GM12878 (cell line): ENCODE results near the gene LCN1. TPM values are rescaled to one million over a fixed set of nuclear protein-coding genes. Genes with fewer than 3 reads are reported as not detected.

Source experiments
- ATAC-seq: fragments of 200-7000 bp; cut with Tn5 transposase; 3 replicates; pipeline ENCODE4 v1.9.1; 2020; ENCODE audit warnings: mild to moderate bottlenecking, moderate library complexity
- BruUV-seq: library from RNA; stranded (reverse); fragments of 400-500 nt; replicated peaks from 2 replicates; lab custom pipeline; 2021; lab: Mats Ljungman, UMichigan
- CTCF ChIA-PET: fragments of 300-600 bp; sonication (Branson Sonifier 250); formaldehyde crosslinking; extraction: SDS; loops from one replicate; lab custom pipeline; 2021; ENCODE audit warnings: inconsistent platforms; lab: Yijun Ruan, JAX
- POLR2A ChIA-PET: fragments of 350-600 bp; formaldehyde crosslinking; extraction: SDS; loops from one replicate; lab custom pipeline; 2021; ENCODE audit warnings: inconsistent platforms; lab: Charles Lee
- RAD21 ChIA-PET: fragments of 300-600 bp; sonication (Branson Sonifier 250); formaldehyde crosslinking; loops from one replicate; lab custom pipeline; 2023; ENCODE audit warnings: antibody characterized with exemption; ENCODE audit not compliant: unreplicated experiment; lab: Charles Lee
- SMC1A ChIA-PET: fragments of 300-600 bp; sonication (Branson Sonifier 250); formaldehyde crosslinking; loops from one replicate; lab custom pipeline; 2023; ENCODE audit not compliant: unreplicated experiment, uncharacterized antibody; lab: Charles Lee
- DNase-seq: peaks from one replicate; pipeline ENCODE4 v3.0.0-alpha.2; 2011; ENCODE audit warnings: low read depth, low spot score
- FAIRE-seq: peaks from 3 replicates; lab custom pipeline; 2011; peaks lifted over from hg19 to GRCh38; lab: Jason Lieb, UNC
- H2AFZ ChIP-seq: 2 replicates; pipeline ENCODE4 v1.6.0; 2011; ENCODE audit warnings: low read depth, low read length, control low read depth; ENCODE audit not compliant: control insufficient read depth
- H3K27ac ChIP-seq: 2 replicates; pipeline ENCODE4 v1.5.1; 2011; ENCODE audit warnings: control low read depth; ENCODE audit not compliant: control insufficient read depth, insufficient read depth
- H3K27me3 ChIP-seq, 2 experiments: replicated peaks in 1 of 2; 2 replicates each; pipeline versions ENCODE4 v1.6.0 to v1.6.1; 2011; ENCODE audit warnings: low read length in 1 of 2; ENCODE audit not compliant: control insufficient read depth in 2 of 2, insufficient read depth in 2 of 2
- H3K36me3 ChIP-seq, 2 experiments: 2 replicates each; pipeline ENCODE4 v1.5.1; 2011; ENCODE audit warnings: low read length in 1 of 2; ENCODE audit not compliant: control insufficient read depth in 2 of 2, insufficient read depth in 2 of 2
- H3K4me1 ChIP-seq: 2 replicates; pipeline ENCODE4 v1.6.1; 2011; ENCODE audit warnings: mild to moderate bottlenecking, low read length, moderate library complexity, mixed read lengths; ENCODE audit not compliant: control insufficient read depth, insufficient read depth
- H3K4me2 ChIP-seq: 2 replicates; pipeline ENCODE4 v1.6.0; 2011; ENCODE audit warnings: control low read depth; ENCODE audit not compliant: control insufficient read depth, insufficient read depth
- H3K4me3 ChIP-seq: fragments of 200-600 bp; sonication (generic); 2 replicates; pipeline ENCODE4 v1.5.1; 2016
- H3K79me2 ChIP-seq: 2 replicates; pipeline ENCODE4 v1.6.0; 2011; ENCODE audit warnings: low read length; ENCODE audit not compliant: control insufficient read depth, insufficient read depth
- H3K9ac ChIP-seq: 2 replicates; pipeline ENCODE4 v1.8.0; 2011; ENCODE audit warnings: low read length, control low read depth, mixed read lengths; ENCODE audit not compliant: control insufficient read depth, insufficient read depth
- H3K9me3 ChIP-seq: replicated peaks from 3 replicates; pipeline ENCODE4 v1.5.1; 2011; ENCODE audit warnings: mild to moderate bottlenecking, low read length; ENCODE audit not compliant: control insufficient read depth, insufficient read depth
- H4K20me1 ChIP-seq: 2 replicates; pipeline ENCODE4 v1.6.0; 2011; ENCODE audit not compliant: control insufficient read depth, insufficient read depth
- BMI1 ChIP-seq: fragments of 450-650 bp; IDR thresholded peaks from 2 replicates; pipeline ENCODE4 v1.6.1; 2016; ENCODE audit warnings: mild to moderate bottlenecking, moderate library complexity, borderline replicate concordance
- CHD2 ChIP-seq: IDR thresholded peaks from 2 replicates; pipeline ENCODE4 v1.6.1; 2011; ENCODE audit warnings: low read depth, low read length, improper control_type of control experiment, borderline replicate concordance
- FOXK2 ChIP-seq: fragments of 450-650 bp; IDR thresholded peaks from 2 replicates; pipeline ENCODE4 v1.6.1; 2017; ENCODE audit warnings: mild to moderate bottlenecking, moderate library complexity
- GABPA ChIP-seq: IDR thresholded peaks from 2 replicates; pipeline ENCODE4 v1.6.1; 2014; ENCODE audit warnings: antibody characterized with exemption, low read depth, mild to moderate bottlenecking, inconsistent platforms
- HDAC2 ChIP-seq: fragments of 200-600 bp; sonication (generic); IDR thresholded peaks from 2 replicates; pipeline ENCODE4 v1.6.1; 2017
- LARP7 ChIP-seq: fragments of 450-650 bp; IDR thresholded peaks from 2 replicates; pipeline ENCODE4 v1.6.1; 2017; ENCODE audit warnings: mild to moderate bottlenecking
- NFYA ChIP-seq: IDR thresholded peaks from 2 replicates; pipeline ENCODE4 v1.6.1; 2011; ENCODE audit warnings: low read depth, mild to moderate bottlenecking, low read length, improper control_type of control experiment, borderline replicate concordance
- POLR2A ChIP-seq: IDR thresholded peaks from 2 replicates; pipeline ENCODE4 v1.6.1; 2011; ENCODE audit warnings: low read depth, mild to moderate bottlenecking, low read length
- PRDM15 ChIP-seq: fragments of 450-650 bp; formaldehyde crosslinking; IDR thresholded peaks from 2 replicates; pipeline ENCODE4 v1.4.0; 2020; ENCODE audit warnings: mild to moderate bottlenecking, moderate library complexity
- RAD51 ChIP-seq: fragments of 450-650 bp; IDR thresholded peaks from 2 replicates; pipeline ENCODE4 v1.6.1; 2016; ENCODE audit warnings: moderate library complexity, mild to moderate bottlenecking, inconsistent platforms
- RBBP5 ChIP-seq: fragments of 200-600 bp; sonication (generic); conservative IDR thresholded peaks from 2 replicates; pipeline ENCODE4 v1.6.1; 2016
- RELA ChIP-seq: fragments of 450-650 bp; IDR thresholded peaks from 2 replicates; pipeline ENCODE4 v1.8.0; 2014; ENCODE audit warnings: borderline replicate concordance; ENCODE audit not compliant: partially characterized antibody
- SMC3 ChIP-seq: IDR thresholded peaks from 2 replicates; pipeline ENCODE4 v1.6.1; 2011; ENCODE audit warnings: low read length, improper control_type of control experiment, borderline replicate concordance
- TCF7 ChIP-seq: IDR thresholded peaks from 2 replicates; pipeline ENCODE4 v1.6.1; 2014; ENCODE audit warnings: antibody characterized with exemption, borderline replicate concordance
- WRNIP1 ChIP-seq: IDR thresholded peaks from 2 replicates; pipeline ENCODE4 v1.6.1; 2011; ENCODE audit warnings: low read depth, low read length, improper control_type of control experiment, borderline replicate concordance
- YBX1 ChIP-seq: fragments of 450-650 bp; IDR thresholded peaks from 2 replicates; pipeline ENCODE4 v1.6.1; 2016; ENCODE audit warnings: antibody characterized with exemption
- ZSCAN29 ChIP-seq: fragments of 450-650 bp; IDR thresholded peaks from 2 replicates; pipeline ENCODE4 v1.6.1; 2017; ENCODE audit warnings: mild to moderate bottlenecking, moderate library complexity
- WGBS: methylation state at CpG from one replicate; pipeline ENCODE4 v1.1.6; 2016; ENCODE audit warnings: low lambda C conversion rate; ENCODE audit not compliant: insufficient replicate concordance, insufficient coverage; ENCODE audit errors: missing lambda C conversion rate; 5-methylcytosine and 5-hydroxymethylcytosine counted together
- in situ Hi-C: fragments of 300-500 bp; cut with MboI; formaldehyde crosslinking; loops from 9 replicates; pipeline ENCODE4 v1.14.3; 2018; ENCODE audit warnings: mixed read lengths
- intact Hi-C: fragments of 100-400 bp; cut with micrococcal nuclease; formaldehyde crosslinking; loops from one replicate; pipeline ENCODE4 v1.14.2; 2022; ENCODE audit not compliant: unreplicated experiment
- polyA plus RNA-seq, 11 experiments: library from polyadenylated mRNA; depleted of rRNA in 4 of 11; unstranded in 6 of 11; stranded (reverse) in 5 of 11; fragments of >200 nt; fragmentation: Nextera tagmentation in 4 of 11; fragmentation: Illumina TruSeq in 1 of 11; extraction: Ambion mirVana in 4 of 11; extraction: Trizol in 1 of 11; gene quantifications; 1 replicate in 1 of 11; 2 replicates in 10 of 11; pipeline versions ENCODE4 v1.2.1 to v1.2.3, GENCODE V29; 2011 to 2016; ENCODE audit warnings: inconsistent platforms in 2 of 11, missing spikeins in 2 of 11, low read depth in 1 of 11
- total RNA-seq, 4 experiments: library from RNA; depleted of rRNA in 3 of 4; stranded (reverse); fragments of >200 nt in 3 of 4; fragmentation: Illumina TruSeq in 1 of 4; extraction: Trizol in 1 of 4; gene quantifications; 2 replicates each; pipeline versions ENCODE4 v1.2.1 to v1.2.3, GENCODE V29; 2013 to 2021
- TF ChIP-seq, protein P1 (sequence below): fragments of 150-350 bp; IDR thresholded peaks from 2 replicates; pipeline ENCODE4 v1.6.1; 2016; ENCODE audit warnings: low read depth, low read length

The LCN1 gene
- total and polyA plus RNA-seq, 10 of the 15 experiments (the other 5 are each of a cell fraction or from before 2014, with no cell fraction given) = not detected

- Histone ChIP-seq H3K4me2 (no peak overlapping the region), H3K4me3 (no peak overlapping the region), H3K27ac (no peak overlapping the region), H3K9me3 (no peaks in the 10 kb centered on the region), H3K4me1 (no peaks in the 10 kb centered on the region), H2AFZ (no peak overlapping the region), H4K20me1 (no peaks in the 10 kb centered on the region), H3K79me2 (no peaks in the 10 kb centered on the region), H3K36me3 (no peaks in the 10 kb centered on the region), H3K9ac (no peak overlapping the region), H3K27me3 (peaks cover 0 to 1% of the 10 kb centered on the region in 2 experiments; a peak in 1 of 4 replicates)
- in situ Hi-C loops (no loop called here), intact Hi-C loops (no loop called here)
- TF ChIP-seq RBBP5 (no peak), PRDM15 (no peak), POLR2A (no peak), SMC3 (no peak), CHD2 (no peak), YBX1 (no peak), GABPA (no peak), HDAC2 (no peak), LARP7 (no peak), RELA (no peak), FOXK2 (no peak), NFYA (no peak), WRNIP1 (no peak), TCF7 (no peak), RAD51 (no peak), BMI1 (no peak), ZSCAN29 (no peak)
- TF ChIP-seq, protein P1, sequence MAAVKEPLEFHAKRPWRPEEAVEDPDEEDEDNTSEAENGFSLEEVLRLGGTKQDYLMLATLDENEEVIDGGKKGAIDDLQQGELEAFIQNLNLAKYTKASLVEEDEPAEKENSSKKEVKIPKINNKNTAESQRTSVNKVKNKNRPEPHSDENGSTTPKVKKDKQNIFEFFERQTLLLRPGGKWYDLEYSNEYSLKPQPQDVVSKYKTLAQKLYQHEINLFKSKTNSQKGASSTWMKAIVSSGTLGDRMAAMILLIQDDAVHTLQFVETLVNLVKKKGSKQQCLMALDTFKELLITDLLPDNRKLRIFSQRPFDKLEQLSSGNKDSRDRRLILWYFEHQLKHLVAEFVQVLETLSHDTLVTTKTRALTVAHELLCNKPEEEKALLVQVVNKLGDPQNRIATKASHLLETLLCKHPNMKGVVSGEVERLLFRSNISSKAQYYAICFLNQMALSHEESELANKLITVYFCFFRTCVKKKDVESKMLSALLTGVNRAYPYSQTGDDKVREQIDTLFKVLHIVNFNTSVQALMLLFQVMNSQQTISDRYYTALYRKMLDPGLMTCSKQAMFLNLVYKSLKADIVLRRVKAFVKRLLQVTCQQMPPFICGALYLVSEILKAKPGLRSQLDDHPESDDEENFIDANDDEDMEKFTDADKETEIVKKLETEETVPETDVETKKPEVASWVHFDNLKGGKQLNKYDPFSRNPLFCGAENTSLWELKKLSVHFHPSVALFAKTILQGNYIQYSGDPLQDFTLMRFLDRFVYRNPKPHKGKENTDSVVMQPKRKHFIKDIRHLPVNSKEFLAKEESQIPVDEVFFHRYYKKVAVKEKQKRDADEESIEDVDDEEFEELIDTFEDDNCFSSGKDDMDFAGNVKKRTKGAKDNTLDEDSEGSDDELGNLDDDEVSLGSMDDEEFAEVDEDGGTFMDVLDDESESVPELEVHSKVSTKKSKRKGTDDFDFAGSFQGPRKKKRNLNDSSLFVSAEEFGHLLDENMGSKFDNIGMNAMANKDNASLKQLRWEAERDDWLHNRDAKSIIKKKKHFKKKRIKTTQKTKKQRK = no peak
- WGBS = 28% methylated on average over 8 of the region's 8 CpGs
- ATAC-seq (no peak), DNase-seq (no peak), FAIRE-seq (no peak)
- ChIA-PET POLR2A (no interaction called here), CTCF (no interaction called here), RAD21 (no interaction called here), SMC1A (no interaction called here)
- BruUV-seq = no TSS peak
Measured at GRCh38 chr9:135536216-135536615, 15.0 kb downstream of the LCN1 start.
